Cardiac fibroblast (primary cell): ENCODE results near the gene HEXA.
A peak's percentile ranks its signal among the peaks of the same experiment; 100 is the strongest.

Experiments used
- DNase-seq, 2 donors: peaks; one replicate each; pipeline versions ENCODE4 v3.0.0 to v3.0.0-alpha.2; 2010; ENCODE audit warnings: low read depth in 2 of 2
- H3K4me3 ChIP-seq, 2 donors: replicated peaks in 1 of 2; 1 replicate in 1 of 2; 2 replicates in 1 of 2; pipeline ENCODE4 v1.5.1; 2011; ENCODE audit warnings: low read depth in 2 of 2, low read length in 2 of 2, mild to moderate bottlenecking in 2 of 2, moderate library complexity in 1 of 2
- CTCF ChIP-seq: IDR thresholded peaks from one replicate; pipeline ENCODE4 v1.5.1; 2011; ENCODE audit warnings: low read depth, mild to moderate bottlenecking, low read length, inconsistent platforms

The HEXA gene

GRCh38 chr15:72313881-72314280, 61.9 kb downstream of the HEXA start:
- H3K4me3 ChIP-seq: no peak overlapping the region
- no peak for TF ChIP-seq CTCF
- DNase-seq: no peak

- H3K4me3 ChIP-seq: no peak overlapping the region
- DNase-seq: no peak
- no peak for TF ChIP-seq CTCF
These were observed 62.4 kb downstream of the HEXA start for GRCh38 chr15:72313448-72313840.

GRCh38 chr15:72312605-72313447, 63.0 kb downstream of the HEXA start:
- H3K4me3 ChIP-seq: no peak overlapping the region
- peak; percentile 86 for TF ChIP-seq CTCF
- peak; percentile 79 to 80 for DNase-seq

- H3K4me3 ChIP-seq: no peak overlapping the region
- TF ChIP-seq CTCF: no peak
- DNase-seq: no peak
These were observed 68.8 kb downstream of the HEXA start for GRCh38 chr15:72307026-72307425.

GRCh38 chr15:72306211-72306785, 69.5 kb downstream of the HEXA start:
- no peak for TF ChIP-seq CTCF
- no peak overlapping the region for H3K4me3 ChIP-seq
- DNase-seq: peak; percentile 64 to 83

GRCh38 chr15:72304596-72304995, 71.2 kb downstream of the HEXA start:
- no peak for TF ChIP-seq CTCF
- DNase-seq: no peak
- H3K4me3 ChIP-seq: no peak overlapping the region
